Left renal cortex interstitium (tissue), 4 donors: ENCODE results near the gene AUH. TPM values are rescaled to one million over a fixed set of nuclear protein-coding genes. Genes with fewer than 3 reads are reported as not detected.

ENCODE experiments used
- DNase-seq, 4 donors: peaks; one replicate each; pipeline ENCODE4 v3.0.0-alpha.2; 2013; ENCODE audit warnings: low read depth in 4 of 4, low spot score in 2 of 4, missing footprints in 1 of 4
- polyA plus RNA-seq, 4 donors: library from polyadenylated mRNA; unstranded; fragments of 120-200 nt; gene quantifications; one replicate each; pipeline ENCODE4 v1.2.1, GENCODE V29; 2013; ENCODE audit not compliant: insufficient read length in 4 of 4

AUH gene
- polyA plus RNA-seq, 4 donors, result 36.8 to 50.1 (median 44.5) TPM

DNA sequence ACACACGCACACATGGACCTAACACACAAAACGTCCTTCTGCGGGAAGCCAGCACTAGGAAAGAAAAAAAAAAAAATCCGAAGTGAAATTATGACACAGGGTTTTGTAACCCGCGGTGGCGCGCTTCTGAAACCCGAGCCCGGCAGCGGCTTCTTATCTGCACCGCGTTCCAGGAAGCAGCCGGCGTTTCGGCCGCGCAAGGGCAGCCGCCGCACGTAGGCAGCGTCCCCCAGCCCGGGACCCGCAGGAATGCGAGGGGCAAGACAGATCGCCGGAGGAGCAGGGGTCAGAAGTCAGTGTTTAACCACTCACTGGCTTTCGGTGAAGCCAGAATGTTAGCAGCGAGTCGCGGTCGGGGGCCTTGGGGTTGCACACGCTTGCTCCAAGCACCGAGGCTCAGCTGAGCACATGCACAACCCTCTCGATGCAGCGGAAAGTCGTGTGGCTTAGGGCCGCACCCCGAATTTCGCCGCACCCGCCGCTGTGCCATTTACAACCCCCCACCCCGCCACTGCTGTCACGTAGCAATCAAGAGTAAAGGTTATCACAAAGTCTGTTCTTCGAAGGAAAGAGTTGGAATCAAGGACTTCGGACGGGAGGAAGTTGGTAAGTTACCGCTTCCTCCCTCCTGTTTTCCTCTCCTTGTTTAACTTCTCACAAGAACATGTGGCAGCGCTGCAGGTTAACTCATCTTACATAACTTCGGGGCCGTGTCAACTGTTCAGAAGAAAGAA is 167.9 kb downstream of the AUH start:
- peak; percentile 62 to 75 (median 72) for DNase-seq

DNA sequence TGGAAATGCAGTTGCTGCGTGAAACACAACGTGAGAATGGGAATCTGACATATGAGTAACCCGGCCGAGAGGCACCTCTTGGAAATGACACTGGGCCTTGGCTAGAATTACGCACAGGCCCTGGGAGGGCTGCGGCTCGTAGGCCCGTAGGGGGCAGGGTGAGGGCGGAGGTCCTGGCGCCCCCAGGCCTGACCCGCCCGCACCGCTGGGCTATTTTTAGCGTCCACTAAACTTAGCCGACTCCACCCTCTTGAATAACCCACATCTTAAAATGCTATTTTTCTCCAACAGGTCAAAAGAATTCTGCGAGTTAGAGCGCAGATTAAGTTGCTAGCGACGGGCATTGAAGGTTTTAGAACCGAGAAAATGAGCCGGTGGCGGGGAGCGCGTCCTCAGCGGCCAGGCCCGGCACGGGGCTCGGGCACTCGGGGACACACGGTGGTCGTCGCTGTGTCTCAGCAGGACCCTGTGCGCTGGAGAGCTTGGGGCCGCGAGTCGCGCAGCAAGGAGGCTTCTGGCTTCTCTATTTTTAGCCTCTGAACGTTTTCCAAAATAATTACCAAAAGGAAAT is 168.5 kb downstream of the AUH start:
- DNase-seq, result peak; percentile 57 to 62 (median 57)

DNA sequence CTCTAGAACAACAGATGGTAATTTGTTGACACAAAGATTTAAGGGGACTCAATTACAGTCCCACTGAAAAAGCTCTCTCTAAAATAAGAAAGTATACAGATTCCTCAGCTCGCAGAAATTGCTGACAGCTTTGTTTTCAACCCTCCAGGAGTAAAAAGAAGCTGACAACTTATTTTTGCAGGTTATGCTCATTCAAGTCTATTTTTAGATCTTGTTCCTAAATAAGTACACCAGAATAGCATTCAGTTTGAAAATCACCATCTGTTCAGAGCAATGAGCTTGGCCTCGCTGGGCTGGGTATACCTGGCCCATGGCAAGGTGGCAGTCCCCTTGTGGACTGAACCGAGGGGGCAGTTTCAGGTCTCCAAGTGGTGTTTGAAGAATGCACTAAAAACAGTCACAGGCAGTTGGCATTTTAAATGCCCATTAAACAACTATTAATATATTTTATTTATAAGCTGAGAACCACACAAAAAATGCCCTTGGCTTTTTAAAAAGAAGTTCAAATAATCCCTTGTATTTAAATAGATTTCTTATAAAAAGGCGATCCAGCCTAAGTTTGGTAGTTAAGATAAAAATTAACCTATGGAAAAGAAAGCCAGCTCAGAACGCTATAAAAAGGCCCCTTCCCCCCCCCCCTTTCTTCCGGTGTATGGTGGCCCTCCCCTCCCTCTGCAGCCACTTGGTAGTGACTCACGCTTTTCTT is 169.2 kb downstream of the AUH start:
- peak in 3 of 4 donors; percentile 26 to 43 (median 41) for DNase-seq

DNA sequence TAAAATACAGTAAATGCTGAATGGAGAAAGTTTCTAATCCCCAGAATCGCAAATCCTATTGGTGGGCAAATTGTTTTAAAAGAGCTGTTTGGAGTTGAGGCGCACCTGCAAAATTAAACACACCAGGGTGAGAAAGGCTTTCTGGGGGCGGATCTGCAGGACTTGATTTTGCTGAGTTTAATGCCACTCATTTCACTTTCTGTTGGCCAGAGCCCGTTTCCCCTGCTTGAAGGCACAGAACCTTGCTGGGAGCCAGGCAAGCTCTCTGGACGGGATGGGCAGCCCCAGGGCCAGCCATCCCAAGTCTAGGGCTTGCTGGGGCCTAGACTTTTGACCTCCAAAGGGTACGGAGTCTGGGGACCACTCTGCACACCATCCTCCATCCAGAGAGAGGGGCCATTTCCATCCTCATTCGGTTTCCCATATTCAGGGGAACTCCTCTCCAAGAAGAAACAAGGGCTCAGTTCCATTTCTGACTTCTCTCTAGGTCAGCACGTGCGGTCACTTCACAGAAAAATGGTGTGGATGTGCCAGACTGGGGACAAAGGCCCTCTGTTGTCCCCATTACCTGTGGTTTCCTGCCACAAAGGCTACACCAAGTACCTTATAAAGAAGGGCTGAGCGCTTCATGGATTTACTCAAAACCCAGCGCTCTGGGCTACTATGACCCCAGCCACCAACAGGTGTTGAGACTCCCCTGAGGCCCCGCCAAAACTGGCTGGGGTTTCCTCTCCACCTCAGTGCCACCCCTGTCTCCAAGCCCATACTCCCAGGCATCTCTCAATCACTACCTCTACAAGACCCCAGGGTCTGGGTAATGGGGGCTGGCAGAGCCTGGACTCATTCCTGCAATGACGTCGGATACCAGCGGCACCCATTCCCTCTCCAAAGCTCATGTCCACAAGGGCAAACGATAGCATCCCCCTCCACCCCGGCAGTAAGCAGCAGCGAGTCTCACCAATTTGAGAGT is 170.0 kb downstream of the AUH start:
- no peak for DNase-seq

DNA sequence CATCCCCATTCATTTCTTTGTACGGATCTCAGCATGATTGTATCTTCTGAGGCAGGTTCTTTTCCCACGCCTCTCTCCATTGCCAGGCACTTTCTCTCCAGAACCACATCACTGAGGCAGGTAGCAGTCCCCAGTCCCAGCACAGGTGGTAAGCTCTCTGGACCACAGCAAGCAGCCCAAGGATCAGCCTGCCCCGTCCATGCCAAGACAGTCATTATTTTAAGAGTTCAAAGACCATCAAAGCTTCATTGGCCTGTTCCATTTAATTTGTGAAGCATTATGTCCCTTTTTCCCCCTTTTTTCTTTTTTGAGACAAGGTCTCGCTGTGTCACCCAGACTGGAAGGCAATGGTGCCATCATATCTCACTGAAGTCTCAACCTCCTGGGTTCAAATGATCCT is 171.7 kb downstream of the AUH start:
- no peak for DNase-seq

DNA sequence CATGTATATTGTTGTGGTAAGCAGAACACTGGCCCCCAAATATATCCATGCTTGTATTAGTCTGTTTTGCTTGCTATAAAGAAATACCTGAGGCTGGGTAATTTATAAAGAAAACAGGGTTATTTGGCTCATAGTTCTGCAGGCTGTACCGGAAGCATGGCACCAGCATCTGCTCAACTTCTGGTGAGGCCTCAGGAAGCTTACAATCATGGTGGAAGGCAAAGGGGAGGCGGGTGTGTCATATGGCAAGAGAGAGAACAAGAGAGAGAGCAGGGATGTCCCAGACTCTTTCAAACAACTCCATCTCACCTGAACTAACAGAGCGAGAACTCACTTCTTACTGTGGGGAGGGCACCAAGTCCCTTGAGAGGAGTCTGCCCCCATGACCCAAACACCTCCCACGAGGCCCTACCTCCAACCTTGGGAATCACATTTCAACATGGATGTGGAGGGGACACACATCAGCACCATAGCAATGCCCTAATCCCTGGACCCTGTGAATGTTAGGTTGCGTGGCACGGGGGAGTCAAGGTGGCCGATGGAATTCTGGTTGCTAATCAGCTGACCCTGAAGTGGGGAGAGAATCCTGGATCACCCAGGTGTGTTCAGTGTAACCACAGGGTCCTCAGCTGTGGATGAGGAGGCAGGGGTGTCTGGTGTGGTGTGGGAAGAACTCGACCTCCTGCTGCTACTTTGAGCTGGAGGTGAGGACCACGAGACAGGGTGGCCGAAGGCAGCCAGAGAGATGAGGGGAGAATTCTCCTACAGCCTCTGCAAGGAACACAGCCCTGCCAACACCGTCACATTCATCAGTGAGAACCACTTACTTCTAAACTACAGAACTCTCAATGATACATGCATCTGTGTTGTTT is 172.8 kb downstream of the AUH start:
- no peak for DNase-seq

DNA sequence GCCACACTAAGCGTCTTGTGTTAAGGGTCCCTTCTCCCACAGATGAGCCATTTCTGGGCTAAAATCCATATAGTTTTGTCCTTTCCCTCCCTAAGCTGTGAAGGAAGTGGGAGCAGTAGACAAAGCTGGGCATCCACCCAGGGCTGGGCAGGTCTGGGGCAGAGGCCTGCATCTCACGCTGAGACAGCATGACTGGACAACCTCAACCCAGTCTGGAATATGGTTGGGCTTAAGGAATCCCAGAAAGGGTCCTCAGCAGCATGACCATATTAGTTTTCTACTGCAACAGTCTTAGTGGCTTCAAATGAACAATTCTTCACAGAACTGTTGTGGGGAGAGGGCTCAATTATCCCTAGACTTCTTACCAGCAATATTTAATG is 173.8 kb downstream of the AUH start:
- DNase-seq, result no peak

DNA sequence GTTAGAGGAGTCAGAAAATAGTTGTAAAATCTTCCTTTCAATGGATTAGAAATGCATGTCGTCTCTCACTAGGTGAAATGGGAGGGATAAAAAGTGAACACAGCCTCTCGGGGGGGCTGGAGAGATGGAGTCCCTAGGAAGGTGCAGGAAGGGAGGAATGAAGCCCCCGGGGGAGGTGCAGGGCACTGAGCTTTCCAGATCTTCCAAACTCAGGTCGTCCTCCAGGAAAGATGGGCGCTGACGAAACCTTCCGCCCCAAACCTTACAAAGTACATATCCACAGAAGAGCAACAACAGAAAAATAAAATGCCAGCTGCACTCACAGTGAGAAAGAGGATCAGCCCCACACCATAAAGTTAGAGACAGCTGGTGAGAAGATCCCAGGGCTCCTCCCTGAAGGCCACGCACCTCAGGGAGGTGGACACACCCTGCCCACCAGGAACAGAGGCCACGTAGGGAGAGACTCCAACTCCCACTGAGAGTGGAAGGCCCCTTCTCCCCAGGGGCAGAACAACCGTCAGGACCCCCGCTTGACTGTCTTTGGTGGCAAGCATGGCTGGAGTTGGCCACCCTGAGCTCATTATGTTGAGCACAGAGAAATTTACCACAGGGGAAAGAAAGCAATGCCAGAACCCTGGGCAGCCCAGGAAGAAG is 174.3 kb downstream of the AUH start:
- no peak for DNase-seq

DNA sequence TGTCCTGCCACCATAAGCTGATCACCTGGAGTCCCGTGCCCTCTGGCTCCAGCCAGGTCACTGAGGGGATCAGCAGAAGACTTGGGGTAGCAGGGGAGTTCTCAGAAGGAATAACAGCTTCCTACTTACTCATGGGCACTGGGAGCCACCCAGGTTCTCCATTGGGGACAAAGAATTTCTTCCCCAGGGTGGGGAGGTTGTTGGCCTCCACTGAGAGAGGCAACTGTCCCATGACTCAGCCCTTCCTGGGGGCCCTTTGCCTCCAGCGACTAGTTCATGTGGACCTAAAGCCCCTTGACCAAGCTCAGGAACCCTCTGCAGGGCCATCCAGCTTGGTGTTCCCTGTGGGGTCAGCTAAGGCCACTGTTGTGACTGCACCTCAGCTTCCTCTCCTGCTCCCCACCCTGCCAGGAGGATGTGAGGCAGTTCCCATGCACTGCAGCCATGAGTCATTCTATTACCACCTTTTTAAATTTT is 175.0 kb downstream of the AUH start:
- DNase-seq, result no peak

DNA sequence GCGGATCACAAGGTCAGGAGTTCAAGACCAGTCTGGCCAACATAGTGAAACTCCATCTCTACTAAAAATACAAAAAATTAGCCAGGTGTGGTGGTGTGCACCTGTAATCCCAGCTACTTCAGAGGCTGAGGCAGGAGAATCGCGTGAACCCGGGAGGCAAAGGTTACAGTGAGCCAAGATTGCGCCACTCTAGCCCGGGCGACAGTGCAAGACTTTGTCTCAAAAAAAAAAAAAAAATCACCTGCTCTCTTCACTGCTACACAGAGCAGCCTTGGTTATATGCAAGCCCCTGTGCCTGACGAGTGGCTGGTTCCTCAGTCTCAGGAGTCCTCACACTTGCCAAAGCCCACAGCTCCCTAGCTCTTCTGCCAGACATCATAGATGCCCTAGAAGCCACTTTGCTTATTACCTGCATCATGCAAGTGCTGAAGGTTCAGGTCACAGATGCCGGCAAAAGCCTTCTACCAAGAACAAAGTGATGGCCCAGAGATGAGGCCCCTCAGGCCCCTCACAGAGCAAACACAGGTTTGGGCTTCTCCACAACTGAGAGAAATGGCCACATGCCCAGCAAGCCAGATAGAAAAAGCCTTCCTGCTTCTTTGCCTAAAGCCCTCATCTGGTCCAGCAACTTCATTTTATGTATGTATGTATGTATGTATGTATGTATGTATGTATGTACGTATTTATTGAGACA is 176.4 kb downstream of the AUH start:
- DNase-seq, result no peak

DNA sequence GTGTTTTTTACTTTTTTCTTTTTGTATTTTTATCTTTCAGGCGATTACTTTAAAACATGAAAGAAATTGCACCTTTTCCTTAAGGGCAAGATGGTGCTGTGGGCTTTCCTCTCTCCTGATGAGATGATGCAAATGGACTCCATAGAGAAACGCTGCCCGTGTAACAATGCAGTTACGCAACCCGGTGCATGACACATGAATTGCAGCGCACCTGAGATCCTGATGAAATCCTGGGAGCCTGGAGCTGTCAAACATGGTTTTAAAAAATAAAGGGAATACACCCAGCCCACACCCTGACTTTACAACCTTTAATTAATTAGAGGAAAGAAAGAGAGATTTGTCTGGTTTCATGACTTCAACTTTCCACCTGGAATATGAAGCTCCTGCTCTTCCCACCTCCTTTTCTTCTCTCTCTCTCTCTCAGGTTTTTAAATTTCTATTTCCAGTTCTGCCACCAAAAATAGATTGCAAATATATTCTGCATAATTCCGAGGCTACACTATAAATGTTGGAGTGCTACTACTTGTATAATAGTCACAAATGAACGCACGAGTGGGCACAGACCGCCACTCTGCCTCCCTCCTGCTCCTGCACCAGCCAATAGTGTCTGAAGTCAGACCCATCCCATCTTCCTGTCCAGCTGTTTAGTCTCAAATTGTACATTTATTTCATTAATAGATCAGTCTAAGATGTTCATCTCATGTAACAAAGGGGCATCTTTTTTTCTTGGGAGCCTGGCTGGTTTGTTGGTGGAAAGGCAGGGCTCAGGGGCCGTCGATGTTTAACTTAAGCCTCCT is 179.1 kb downstream of the AUH start:
- DNase-seq, result no peak

DNA sequence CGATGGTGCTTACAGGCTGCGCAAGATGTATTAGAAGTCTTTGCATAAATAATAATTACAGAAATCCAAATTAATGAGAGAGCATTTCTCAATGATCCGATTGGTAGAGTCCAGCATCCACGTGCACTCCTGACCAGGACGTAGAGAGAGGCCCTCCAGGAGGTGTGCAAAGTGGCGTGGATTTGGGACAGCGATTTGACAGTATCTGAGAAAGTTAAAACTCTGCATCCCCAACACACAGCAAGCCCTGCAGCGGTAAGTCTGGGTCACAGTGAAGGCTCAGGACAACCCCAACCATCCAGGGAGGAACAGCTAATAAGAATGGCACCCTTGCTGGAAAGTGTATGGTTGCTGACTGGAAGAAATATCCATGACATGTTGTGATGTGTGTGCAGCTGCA is 180.2 kb downstream of the AUH start:
- no peak for DNase-seq

DNA sequence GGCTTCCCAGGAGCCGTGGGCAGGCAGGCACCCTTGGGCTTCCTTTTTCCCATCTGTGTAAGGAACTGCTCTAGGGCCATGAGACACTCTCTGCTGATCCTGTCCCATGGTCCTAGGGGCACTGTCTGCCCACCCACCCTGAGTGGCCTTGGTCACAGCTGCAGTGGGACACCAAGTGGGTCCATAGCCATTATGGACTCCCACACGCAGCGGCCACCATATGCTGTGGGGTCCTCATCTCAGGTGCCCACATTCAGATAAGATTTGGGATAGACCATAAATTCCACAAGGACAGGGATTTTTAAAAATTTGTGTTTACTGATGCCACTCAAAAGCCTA is 180.8 kb downstream of the AUH start:
- DNase-seq, result no peak

DNA sequence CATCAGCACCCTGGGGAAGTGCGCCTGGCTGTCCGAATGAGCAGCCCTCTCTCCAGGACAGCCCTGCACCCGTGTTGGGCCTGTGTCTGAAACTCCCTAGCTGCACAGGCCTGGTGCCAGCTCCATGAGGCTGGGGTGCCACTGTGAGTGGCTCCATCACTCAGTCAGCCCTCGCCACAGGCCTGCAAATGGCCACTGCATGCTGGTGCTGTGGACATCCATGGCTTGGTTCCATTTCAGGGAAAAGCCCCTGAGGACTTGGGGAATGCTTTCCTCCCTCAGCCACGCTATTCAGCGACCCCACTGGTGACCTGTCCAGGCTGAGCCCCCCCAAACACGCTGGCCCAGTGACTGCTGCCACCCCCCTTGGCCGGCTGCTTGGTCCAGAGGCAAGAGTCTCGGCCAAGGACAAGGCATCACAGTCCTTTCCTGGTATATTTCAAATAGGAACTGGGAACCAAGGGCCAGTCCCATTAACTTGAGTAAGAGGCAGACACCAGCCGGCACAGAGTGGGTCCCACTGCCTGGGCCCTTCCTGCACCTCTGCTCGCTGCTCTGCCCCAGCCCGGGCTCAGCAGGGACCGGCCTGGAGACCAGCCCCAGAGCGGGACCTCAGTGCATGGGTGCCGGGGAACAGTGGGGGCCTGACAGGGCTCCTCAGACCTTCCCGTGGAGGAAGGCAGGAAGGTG is 181.3 kb downstream of the AUH start:
- no peak for DNase-seq

DNA sequence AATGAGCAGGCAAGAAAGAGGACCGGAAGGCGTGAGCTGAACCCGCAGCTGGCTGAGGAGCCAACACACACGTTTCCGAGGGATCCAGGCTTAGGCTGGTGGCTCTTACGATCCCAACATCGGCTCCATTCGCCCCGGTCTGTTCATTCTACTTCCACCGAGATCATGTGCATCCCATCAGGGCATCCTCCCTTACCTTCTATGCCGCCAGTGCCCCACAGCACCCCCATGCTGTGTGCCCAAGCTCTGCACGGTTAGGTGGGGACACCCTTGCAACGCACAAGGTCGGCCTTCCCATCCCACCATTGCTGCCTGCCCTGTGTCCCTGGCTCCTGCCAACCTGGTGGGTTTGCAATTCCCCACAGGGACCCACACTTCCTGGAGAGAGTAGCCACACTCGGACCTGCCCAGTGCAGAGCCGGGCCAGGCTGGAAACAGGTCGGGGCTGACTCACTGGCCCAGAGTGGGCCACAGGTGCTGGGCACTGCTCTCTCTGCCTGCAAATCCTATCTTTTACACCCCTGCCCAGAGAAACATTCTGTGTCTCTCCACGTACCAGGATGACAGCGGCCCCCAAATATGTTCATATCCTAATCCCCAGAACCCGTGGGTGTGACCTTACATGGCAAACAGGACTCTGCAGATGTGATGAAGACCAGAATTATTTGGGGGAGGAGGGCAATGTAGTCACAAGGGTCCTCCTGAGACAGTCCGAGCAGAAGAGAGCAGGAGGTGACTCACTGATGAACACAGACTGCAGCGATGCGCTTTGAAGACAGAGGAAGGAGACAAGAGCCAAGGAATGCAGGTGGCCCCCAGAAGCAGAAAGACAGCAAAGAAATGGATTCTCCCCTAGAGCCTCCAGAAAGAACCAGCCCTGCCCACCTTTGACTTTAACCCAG is 182.2 kb downstream of the AUH start:
- DNase-seq, result no peak
